GM21825 (cell line): Measurements from ENCODE around the gene RAD51B.
"Not testable (repeated sequence)": the region's sequence is repeated elsewhere in the genome, so short reads cannot be mapped to it uniquely, and the experiment has no call there.

Source experiments
- ATAC-seq: cut with Tn5 transposase; IDR thresholded peaks from one replicate; pipeline ENCODE4 v1.9.1; 2021; ENCODE audit warnings: mild to moderate bottlenecking, moderate library complexity; ENCODE audit not compliant: unreplicated experiment

Gene RAD51B

DNA sequence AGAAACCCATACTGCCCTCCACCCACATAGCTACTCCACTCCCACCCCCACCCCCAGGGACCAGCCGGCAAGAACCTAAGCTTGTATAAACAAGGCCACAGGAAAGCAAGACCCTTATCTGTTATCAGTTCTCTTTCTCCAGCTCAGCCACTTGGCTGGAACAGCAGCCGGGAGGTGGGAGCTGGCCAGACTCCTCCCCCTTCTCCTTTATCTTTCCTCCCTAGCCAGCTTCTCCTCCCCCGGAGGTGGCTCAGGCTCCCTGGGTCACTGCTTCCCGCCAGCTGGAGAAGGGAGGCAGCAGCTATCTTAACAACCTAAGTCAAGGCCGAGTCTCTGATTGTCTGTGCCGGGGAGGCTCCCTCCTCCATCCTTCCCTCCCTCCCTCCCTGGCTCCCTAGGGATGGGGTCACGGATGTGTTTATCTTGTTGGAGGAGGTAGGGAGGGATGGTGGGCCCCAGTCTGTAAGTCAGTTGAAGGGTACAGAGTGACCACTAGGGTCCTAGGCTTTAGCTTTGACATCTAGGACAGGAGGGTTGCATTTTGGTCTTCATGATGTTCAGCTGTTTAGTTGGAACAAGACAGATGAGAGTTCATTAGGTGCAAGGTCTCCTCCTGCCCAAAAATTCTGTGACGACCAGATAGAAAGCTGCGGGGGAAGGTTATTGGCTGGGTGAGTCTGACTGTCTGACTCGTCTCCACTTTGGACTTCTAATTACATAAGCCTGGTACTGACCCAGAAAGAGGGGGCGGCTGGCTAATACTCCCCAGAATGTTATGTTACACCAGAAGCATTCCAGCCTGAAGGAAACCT, 943.6 kb downstream of the RAD51B start:
- ATAC-seq, result no peak

- ATAC-seq, result not testable (repeated sequence)
These were observed 944.3 kb downstream of the RAD51B start for GRCh38 chr14:68763843-68764242.

GRCh38 chr14:68766299-68767247, 947.0 kb downstream of the RAD51B start:
- no peak for ATAC-seq

GRCh38 chr14:68767248-68767645, 947.7 kb downstream of the RAD51B start:
- no peak for ATAC-seq

DNA sequence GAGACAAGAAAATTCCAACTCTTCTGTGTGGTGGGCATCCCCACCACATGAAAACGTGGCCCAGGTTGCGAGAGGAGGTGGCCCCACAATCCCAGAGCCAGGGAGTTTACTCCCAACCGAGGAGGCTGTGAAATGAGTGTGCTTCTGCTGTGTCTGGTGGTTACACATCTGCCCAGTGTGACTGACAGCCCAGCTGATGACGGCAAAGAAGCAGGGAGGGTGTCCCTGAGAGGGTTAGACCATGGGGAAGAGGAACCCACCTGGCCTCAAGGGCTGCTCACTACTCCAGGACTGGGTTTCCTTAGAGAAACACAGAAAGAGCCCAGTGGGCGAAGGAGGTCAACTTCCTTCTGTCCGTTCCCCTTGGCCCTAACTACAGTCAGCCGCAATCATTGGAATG, 948.7 kb downstream of the RAD51B start:
- no peak for ATAC-seq

GRCh38 chr14:68770051-68770450, 950.5 kb downstream of the RAD51B start:
- ATAC-seq, result no peak

DNA sequence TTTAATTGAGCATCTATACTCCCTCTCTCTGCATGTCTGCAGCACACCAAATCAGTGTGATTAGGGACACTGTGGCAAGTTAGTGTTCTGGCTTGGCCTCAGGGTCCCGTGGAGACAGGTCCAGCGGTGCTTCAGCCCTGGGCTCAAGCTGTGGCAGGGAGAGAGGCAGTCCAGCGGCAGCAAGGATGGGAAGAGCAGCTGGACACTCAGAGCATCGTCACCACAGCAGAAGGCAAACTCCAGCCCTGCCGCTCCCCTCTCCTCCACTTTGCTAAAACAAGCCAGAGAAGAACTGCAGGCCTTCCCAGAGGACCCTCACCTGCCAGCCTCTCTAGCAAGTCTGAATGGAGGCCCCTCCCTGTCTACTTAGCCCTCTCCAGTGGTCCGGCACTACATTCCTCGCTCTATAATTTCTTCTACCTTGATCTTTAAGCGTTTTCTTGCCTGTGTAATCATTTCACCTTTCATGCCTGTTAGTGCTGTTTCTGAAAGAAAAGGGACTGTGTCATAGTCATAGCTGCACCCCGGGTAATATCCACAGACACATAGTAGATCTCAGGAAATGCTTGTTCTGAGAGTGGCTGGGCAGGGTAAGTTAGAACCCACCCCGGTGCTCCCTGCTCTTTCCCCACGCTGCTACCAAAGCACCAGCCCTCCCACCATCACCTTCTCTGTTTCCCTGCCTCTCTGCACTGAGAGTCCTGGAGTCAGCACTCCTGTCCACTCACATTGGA, 951.1 kb downstream of the RAD51B start:
- ATAC-seq, result no peak

DNA sequence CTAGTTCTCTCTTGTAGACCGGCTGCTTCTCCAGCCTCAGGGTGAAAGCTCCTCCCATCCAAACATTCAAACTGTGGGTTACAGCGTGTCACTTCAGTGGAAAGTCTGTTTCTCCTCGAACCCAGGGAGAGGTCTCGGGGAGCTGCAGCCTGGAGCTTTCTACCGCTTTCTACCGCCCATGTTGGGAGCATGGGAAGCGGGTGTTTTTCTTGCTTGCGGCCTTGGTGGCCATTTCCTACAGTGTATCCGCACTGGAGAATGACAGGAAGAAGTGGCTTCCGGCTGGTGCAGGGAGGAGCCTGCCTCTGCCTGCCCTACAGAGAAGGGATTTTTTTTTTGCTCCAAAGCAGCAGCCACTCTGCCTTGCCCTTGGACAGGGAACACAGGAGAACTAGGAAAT, 952.1 kb downstream of the RAD51B start:
- no peak for ATAC-seq

DNA sequence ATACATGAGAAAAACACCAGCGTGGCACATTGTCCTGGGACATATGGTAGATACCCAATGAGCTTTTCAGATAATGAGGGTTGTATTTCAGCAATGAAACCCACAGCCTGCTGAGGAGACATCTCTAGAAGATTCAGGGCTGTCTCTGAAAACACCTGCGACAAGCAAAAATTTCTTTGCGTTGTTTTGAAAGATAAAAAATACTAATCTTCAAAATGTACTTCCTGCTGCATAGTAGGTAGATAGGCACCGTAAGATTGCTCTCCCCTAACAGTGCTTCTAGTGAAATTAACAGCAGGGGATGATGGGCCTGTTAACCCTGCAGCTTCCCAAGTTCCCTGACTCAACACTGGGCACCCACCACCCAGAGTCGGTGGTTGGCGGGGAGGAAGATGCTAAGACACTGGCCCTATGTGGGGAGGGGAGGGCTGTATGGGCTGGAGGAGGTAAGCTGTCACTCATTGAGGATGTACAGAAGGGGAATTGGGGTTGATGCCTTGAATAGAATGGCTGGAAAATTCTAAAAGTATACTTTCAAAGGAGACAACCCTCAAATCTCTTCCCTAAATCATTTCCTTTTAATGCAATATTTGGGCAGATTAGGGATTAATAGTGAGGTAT, 953.3 kb downstream of the RAD51B start:
- no peak for ATAC-seq

GRCh38 chr14:68774771-68775613, 955.4 kb downstream of the RAD51B start:
- ATAC-seq, result no peak

DNA sequence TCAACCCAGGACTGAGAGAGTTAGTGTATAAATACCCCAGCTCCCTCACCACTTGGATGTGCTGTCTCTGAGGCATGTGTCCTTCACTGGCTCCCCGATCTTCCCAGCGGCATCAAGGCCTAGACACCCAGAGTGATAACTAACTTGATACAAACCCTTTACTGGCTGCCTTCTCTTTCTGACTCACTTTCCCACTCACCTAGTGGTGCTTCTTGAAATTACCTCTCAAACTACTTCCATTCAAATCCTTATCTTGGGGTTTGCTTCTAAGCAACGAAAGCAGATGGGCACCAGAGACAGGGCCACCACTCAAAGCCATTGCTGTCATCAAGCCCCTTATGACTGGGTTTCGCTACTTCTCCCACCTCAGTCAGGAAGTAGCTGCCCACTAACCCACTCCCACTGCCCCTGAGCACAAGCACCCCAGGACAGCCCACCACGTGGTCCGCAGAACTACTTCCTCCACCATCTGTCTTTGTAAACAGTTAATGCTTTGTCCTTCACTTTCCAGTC, 956.1 kb downstream of the RAD51B start:
- ATAC-seq, result no peak

- ATAC-seq, result no peak
These were observed 958.1 kb downstream of the RAD51B start for GRCh38 chr14:68777644-68778043.
